Prostate gland (tissue), 2 donors: Measurements from ENCODE around the gene TTL. TPM values are rescaled to one million over a fixed set of nuclear protein-coding genes. Genes with fewer than 3 reads are reported as not detected.
A peak's percentile ranks its signal among the peaks of the same experiment; 100 is the strongest.
"Not testable (repeated sequence)": the region's sequence is repeated elsewhere in the genome, so short reads cannot be mapped to it uniquely, and the experiment has no call there.

Experiments used
- DNase-seq: peaks from one replicate; pipeline ENCODE4 v3.0.0-alpha.2; 2019; ENCODE audit warnings: low spot score
- H3K27ac ChIP-seq, 2 donors: fragments of 200-600 bp; sonication (generic); 2 replicates each; pipeline ENCODE4 v1.5.1; 2017 to 2019
- H3K27me3 ChIP-seq: fragments of 200-600 bp; sonication (generic); replicated peaks from 2 replicates; pipeline ENCODE4 v1.5.1; 2019; ENCODE audit not compliant: insufficient read depth
- H3K36me3 ChIP-seq, 2 donors: fragments of 200-600 bp; sonication (generic); 1 replicate in 1 of 2; 2 replicates in 1 of 2; pipeline versions ENCODE4 v1.5.1 to v1.8.1; 2017 to 2019
- H3K4me1 ChIP-seq: fragments of 200-600 bp; sonication (generic); replicated peaks from 2 replicates; pipeline ENCODE4 v1.5.1; 2019
- H3K4me3 ChIP-seq, 2 donors: fragments of 200-600 bp; sonication (generic); 2 replicates each; pipeline ENCODE4 v1.5.1; 2017 to 2019
- H3K9me3 ChIP-seq: fragments of 200-600 bp; sonication (generic); 2 replicates; pipeline ENCODE4 v1.5.1; 2017
- CTCF ChIP-seq, 4 experiments: fragments of 200-600 bp in 2 of 4; fragments of 450-650 bp in 2 of 4; sonication (generic) in 2 of 4; IDR thresholded peaks; 1 replicate in 3 of 4; 2 replicates in 1 of 4; pipeline ENCODE4 v1.5.1; 2016 to 2019; ENCODE audit warnings: antibody characterized with exemption in 4 of 4, mild to moderate bottlenecking in 2 of 4, moderate library complexity in 2 of 4
- POLR2A ChIP-seq: fragments of 450-650 bp; IDR thresholded peaks from one replicate; pipeline ENCODE4 v1.6.1; 2016; ENCODE audit warnings: antibody characterized with exemption, mild to moderate bottlenecking
- POLR2AphosphoS5 ChIP-seq: sonication (generic); formaldehyde crosslinking; IDR thresholded peaks from one replicate; pipeline ENCODE4 v1.6.1; 2017; ENCODE audit warnings: antibody characterized with exemption
- WGBS: methylation state at CpG from one replicate; pipeline ENCODE4 v1.1.5; 2018; 5-methylcytosine and 5-hydroxymethylcytosine counted together
- intact Hi-C: fragments of 100-400 bp; cut with DNase I; formaldehyde crosslinking; loops from one replicate; pipeline ENCODE4 v1.14.2; 2022
- total RNA-seq, 2 donors: library from RNA; depleted of rRNA; stranded (reverse); fragments of >200 nt; gene quantifications; one replicate each; pipeline ENCODE4 v1.1.0, GENCODE V29; 2016

Gene TTL
- total RNA-seq, result 10 to 100 TPM in 1 of 2 donors, 1 to 10 TPM in 1; 8.2 to 12.0 TPM

- under 1% methylated on average over 30 of the region's 82 CpGs for WGBS
- intact Hi-C loops, result loop anchor here (2.0 to 5.0 kb wide), 3 partner anchors 61 to 429 kb away; partner anchors contain the start of genes CHCHD5 and POLR1B
- TF ChIP-seq CTCF (IDR thresholded peaks at IDR 0.05) (peak in 2 of 4 experiments; percentile 22 to 27), POLR2AphosphoS5 (no peak), POLR2A (peak; percentile 26)
- no peaks in the 10 kb centered on the region for H3K9me3 ChIP-seq
- DNase-seq, result peak; percentile 65
- H3K4me1 ChIP-seq, result no peaks in the 10 kb centered on the region
- H3K36me3 ChIP-seq, result no peaks in the 10 kb centered on the region
- peak within 1 kb of the TSS; percentile 70 to 78 for H3K4me3 ChIP-seq
- no peaks in the 10 kb centered on the region for H3K27me3 ChIP-seq
- peak within 1 kb of the TSS; percentile 79 to 89 for H3K27ac ChIP-seq
Measured at GRCh38 chr2:112481528-112482233, at the start of gene TTL. TSS of gene TTL (plus strand) at chr2:112482156. CDS start at chr2:112482345, 189 bp downstream.

- H3K27ac ChIP-seq, result peak overlapping the region; percentile 74 to 81
- intact Hi-C loops, result loop anchor here (5.0 to 10.0 kb wide), 3 partner anchors 175 to 378 kb away; partner anchors contain the start of genes TMEM87B and ZC3H8
- DNase-seq, H3K4me1 ChIP-seq, H3K9me3 ChIP-seq, H3K27me3 ChIP-seq, H3K36me3 ChIP-seq: not testable (repeated sequence)
- 68% methylated on average over 16 of the region's 22 CpGs for WGBS
- H3K4me3 ChIP-seq, result peak overlapping the region; percentile 45 to 58
Measured at GRCh38 chr2:112432390-112432734, 49.6 kb upstream of the TTL start.

GRCh38 chr2:112432735-112433479, 49.0 kb upstream of the TTL start:
- not testable (repeated sequence) for DNase-seq, H3K9me3 ChIP-seq, H3K36me3 ChIP-seq, H3K4me1 ChIP-seq, H3K27me3 ChIP-seq
- H3K27ac ChIP-seq, result peak overlapping the region; percentile 74 to 81
- WGBS, result 3% methylated on average over 32 of the region's 98 CpGs
- intact Hi-C loops, result loop anchor here (5.0 to 10.0 kb wide), 3 partner anchors 176 to 378 kb away; partner anchors contain the start of genes TMEM87B and ZC3H8
- peak overlapping the region; percentile 45 to 58 for H3K4me3 ChIP-seq

GRCh38 chr2:112433480-112433879, 48.5 kb upstream of the TTL start, which contains the start of gene RGPD8:
TSS of gene RGPD8 (minus strand) at chr2:112433645. CDS start at chr2:112433453, 192 bp downstream.
- 0% methylated on average over 9 of the region's 26 CpGs for WGBS
- peak; percentile 20 to 66 (median 50) for TF ChIP-seq CTCF (IDR thresholded peaks at IDR 0.05)
- peak; percentile 53 for TF ChIP-seq POLR2AphosphoS5
- peak within 1 kb of the TSS; percentile 45 to 58 for H3K4me3 ChIP-seq
- DNase-seq, result peak; percentile 81
- not testable (repeated sequence) for H3K9me3 ChIP-seq, H3K4me1 ChIP-seq, H3K27me3 ChIP-seq, H3K36me3 ChIP-seq
- intact Hi-C loops, result loop anchor here (5.0 to 10.0 kb wide), 3 partner anchors 176 to 379 kb away; partner anchors contain the start of genes TMEM87B and ZC3H8
- peak within 1 kb of the TSS; percentile 74 to 81 for H3K27ac ChIP-seq

GRCh38 chr2:112433932-112434730, 47.8 kb upstream of the TTL start:
- 79% methylated on average over 31 of the region's 31 CpGs for WGBS
- intact Hi-C loops, result loop anchor here (5.0 to 10.0 kb wide), 3 partner anchors 177 to 379 kb away; partner anchors contain the start of genes TMEM87B and ZC3H8

GRCh38 chr2:112434890-112435715, 46.9 kb upstream of the TTL start:
- intact Hi-C loops, result loop anchor here (5.0 to 10.0 kb wide), 3 partner anchors 178 to 380 kb away; partner anchors contain the start of genes TMEM87B and ZC3H8
- DNase-seq, H3K9me3 ChIP-seq, H3K4me3 ChIP-seq, H3K27me3 ChIP-seq, H3K36me3 ChIP-seq, H3K27ac ChIP-seq, H3K4me1 ChIP-seq: not testable (repeated sequence)
- WGBS, result 63% methylated on average over 33 of the region's 33 CpGs

More at GRCh38 chr2:112433932-112434730, 47.8 kb upstream of the TTL start:
- Histone ChIP-seq H3K27ac (no peak overlapping the region), H3K36me3 (no peaks in the 10 kb centered on the region), H3K27me3 (no peaks in the 10 kb centered on the region), H3K4me3 (no peak overlapping the region), H3K4me1 (no peaks in the 10 kb centered on the region), H3K9me3 (no peaks in the 10 kb centered on the region)
- no peak for TF ChIP-seq POLR2A
- no peak for TF ChIP-seq CTCF (IDR thresholded peaks at IDR 0.05)
- TF ChIP-seq POLR2AphosphoS5, result no peak
- no peak for DNase-seq

- intact Hi-C loops, result loop anchor here (10.0 kb wide), 2 partner anchors 311 to 381 kb away; partner anchors contain the start of gene TMEM87B
- not testable (repeated sequence) for H3K4me1 ChIP-seq, H3K27me3 ChIP-seq, DNase-seq, H3K27ac ChIP-seq, H3K36me3 ChIP-seq, H3K4me3 ChIP-seq, H3K9me3 ChIP-seq
- 87% methylated on average over 16 of the region's 18 CpGs for WGBS
Measured at GRCh38 chr2:112435716-112436431, 46.1 kb upstream of the TTL start.
